22Rv1 (cell line): ENCODE measurements around the gene LCE3B.

Source experiments
- CTCF ChIP-seq: fragments of 450-650 bp; IDR thresholded peaks from 2 replicates; pipeline ENCODE4 v1.5.1; 2017; ENCODE audit warnings: mild to moderate bottlenecking
- ZFX ChIP-seq: fragments of 450-650 bp; IDR thresholded peaks from 2 replicates; pipeline ENCODE4 v1.6.1; 2017; ENCODE audit warnings: antibody characterized with exemption, borderline replicate concordance

GRCh38 chr1:152643945-152644344 is 30.3 kb downstream of the LCE3B start:
- no peak for TF ChIP-seq CTCF
- no peak for TF ChIP-seq ZFX
